HepG2 (cell line): Measurements from ENCODE around the gene BCL2L11. TPM values are rescaled to one million over a fixed set of nuclear protein-coding genes. Genes with fewer than 3 reads are reported as not detected.

Experiments used
- BRF2 ChIP-seq: sonication (generic); formaldehyde crosslinking; IDR thresholded peaks from 2 replicates; pipeline ENCODE4 v1.8.1; 2022; ENCODE audit warnings: mild to moderate bottlenecking, missing genetic modification reagents
- ETV6 ChIP-seq: sonication (generic); formaldehyde crosslinking; conservative IDR thresholded peaks from 2 replicates; pipeline ENCODE4 v1.4.0; 2020; ENCODE audit warnings: missing genetic modification reagents
- IKZF5 ChIP-seq: IDR thresholded peaks from 2 replicates; pipeline ENCODE4 v1.6.1; 2018; ENCODE audit warnings: missing genetic modification reagents, mild to moderate bottlenecking, missing compliant biosample characterization
- NFKBIZ ChIP-seq: IDR thresholded peaks from 2 replicates; pipeline ENCODE4 v1.6.1; 2018; ENCODE audit warnings: missing genetic modification reagents, missing compliant biosample characterization
- PAX8 ChIP-seq: sonication (generic); formaldehyde crosslinking; IDR thresholded peaks from 2 replicates; pipeline ENCODE4 v1.8.0; 2022; ENCODE audit warnings: mild to moderate bottlenecking, missing genetic modification reagents, borderline replicate concordance
- RELA ChIP-seq: sonication (generic); formaldehyde crosslinking; IDR thresholded peaks from 2 replicates; pipeline ENCODE4 v1.4.0; 2020; ENCODE audit warnings: missing genetic modification reagents
- TCF7L2 ChIP-seq: IDR thresholded peaks from 2 replicates; pipeline ENCODE4 v1.6.1; 2011; ENCODE audit warnings: mild to moderate bottlenecking, low read depth, low read length, moderate library complexity
- TEAD3 ChIP-seq: optimal IDR thresholded peaks from 2 replicates; pipeline ENCODE3; 2016; ENCODE audit warnings: borderline replicate concordance
- ZFP1 ChIP-seq: IDR thresholded peaks from 2 replicates; pipeline ENCODE4 v1.6.1; 2016
- ZNF10 ChIP-seq: sonication (generic); formaldehyde crosslinking; IDR thresholded peaks from 2 replicates; pipeline ENCODE4 v1.4.0; 2020; ENCODE audit warnings: mild to moderate bottlenecking, low read depth, missing genetic modification reagents, borderline replicate concordance
- ZNF124 ChIP-seq: sonication (generic); formaldehyde crosslinking; IDR thresholded peaks from 2 replicates; pipeline ENCODE4 v1.4.0; 2020; ENCODE audit warnings: missing genetic modification reagents
- ZNF180 ChIP-seq: sonication (generic); formaldehyde crosslinking; IDR thresholded peaks from 2 replicates; pipeline ENCODE4 v1.4.0; 2020; ENCODE audit warnings: low read depth, missing genetic modification reagents, borderline replicate concordance
- ZNF44 ChIP-seq: sonication (generic); formaldehyde crosslinking; IDR thresholded peaks from 2 replicates; pipeline ENCODE4 v1.5.1; 2020; ENCODE audit warnings: mild to moderate bottlenecking, missing genetic modification reagents
- ZNF513 ChIP-seq: sonication (generic); formaldehyde crosslinking; conservative IDR thresholded peaks from 2 replicates; pipeline ENCODE4 v1.5.0; 2020; ENCODE audit warnings: missing genetic modification reagents
- ZNF746 ChIP-seq: sonication (generic); formaldehyde crosslinking; IDR thresholded peaks from 2 replicates; pipeline ENCODE4 v1.8.0; 2022; ENCODE audit warnings: mild to moderate bottlenecking, missing genetic modification reagents
- polyA plus RNA-seq, 8 experiments: library from polyadenylated mRNA; depleted of rRNA in 3 of 8; stranded (reverse) in 7 of 8; unstranded in 1 of 8; fragments of >200 nt; fragmentation: Illumina TruSeq in 4 of 8; extraction: Trizol in 4 of 8; gene quantifications; 2 replicates each; pipeline versions ENCODE4 v1.2.1 to v1.2.3, GENCODE V29; 2011 to 2016; ENCODE audit warnings: low read depth in 4 of 8, missing spikeins in 1 of 8, mixed read lengths in 1 of 8; ENCODE audit not compliant: insufficient read depth in 1 of 8
- total RNA-seq, 5 experiments: library from RNA; depleted of rRNA; stranded (reverse); fragments of >200 nt; fragmentation: Illumina TruSeq; extraction: Trizol; gene quantifications; 2 replicates each; pipeline ENCODE4 v1.2.3, GENCODE V29; 2016; ENCODE audit warnings: low read depth in 1 of 5
- TF ChIP-seq, protein P1 (sequence below): sonication (generic); formaldehyde crosslinking; IDR thresholded peaks from 2 replicates; pipeline ENCODE4 v1.4.0; 2020; ENCODE audit warnings: missing genetic modification reagents
- TF ChIP-seq, protein P2 (sequence below): sonication (generic); formaldehyde crosslinking; IDR thresholded peaks from 2 replicates; pipeline ENCODE4 v1.5.1; 2020; ENCODE audit warnings: missing genetic modification reagents, mild to moderate bottlenecking, borderline replicate concordance
- TF ChIP-seq, protein P3 (sequence below): sonication (generic); formaldehyde crosslinking; IDR thresholded peaks from 2 replicates; pipeline ENCODE4 v1.9.0; 2021; ENCODE audit warnings: missing genetic modification reagents, mild to moderate bottlenecking, borderline replicate concordance

BCL2L11 gene
- total and polyA plus RNA-seq, 2 of the 13 experiments (the other 11 are each of a cell fraction or from before 2014, with no cell fraction given) = 6.1 to 9.7 TPM

- no peak for TF ChIP-seq ZNF513 (CRISPR knock-in tag)
- no peak for TF ChIP-seq ETV6 (CRISPR knock-in tag)
- no peak for TF ChIP-seq ZNF44
- no peak for TF ChIP-seq NFKBIZ
- TF ChIP-seq ZNF180 (CRISPR knock-in tag) = no peak
- no peak for TF ChIP-seq TCF7L2
- no peak for TF ChIP-seq RELA (CRISPR knock-in tag)
- TF ChIP-seq IKZF5 = no peak
- peak; percentile 9 for TF ChIP-seq TEAD3
- no peak for TF ChIP-seq PAX8 (CRISPR knock-in tag)
- TF ChIP-seq ZFP1 = no peak
- TF ChIP-seq, protein P1, sequence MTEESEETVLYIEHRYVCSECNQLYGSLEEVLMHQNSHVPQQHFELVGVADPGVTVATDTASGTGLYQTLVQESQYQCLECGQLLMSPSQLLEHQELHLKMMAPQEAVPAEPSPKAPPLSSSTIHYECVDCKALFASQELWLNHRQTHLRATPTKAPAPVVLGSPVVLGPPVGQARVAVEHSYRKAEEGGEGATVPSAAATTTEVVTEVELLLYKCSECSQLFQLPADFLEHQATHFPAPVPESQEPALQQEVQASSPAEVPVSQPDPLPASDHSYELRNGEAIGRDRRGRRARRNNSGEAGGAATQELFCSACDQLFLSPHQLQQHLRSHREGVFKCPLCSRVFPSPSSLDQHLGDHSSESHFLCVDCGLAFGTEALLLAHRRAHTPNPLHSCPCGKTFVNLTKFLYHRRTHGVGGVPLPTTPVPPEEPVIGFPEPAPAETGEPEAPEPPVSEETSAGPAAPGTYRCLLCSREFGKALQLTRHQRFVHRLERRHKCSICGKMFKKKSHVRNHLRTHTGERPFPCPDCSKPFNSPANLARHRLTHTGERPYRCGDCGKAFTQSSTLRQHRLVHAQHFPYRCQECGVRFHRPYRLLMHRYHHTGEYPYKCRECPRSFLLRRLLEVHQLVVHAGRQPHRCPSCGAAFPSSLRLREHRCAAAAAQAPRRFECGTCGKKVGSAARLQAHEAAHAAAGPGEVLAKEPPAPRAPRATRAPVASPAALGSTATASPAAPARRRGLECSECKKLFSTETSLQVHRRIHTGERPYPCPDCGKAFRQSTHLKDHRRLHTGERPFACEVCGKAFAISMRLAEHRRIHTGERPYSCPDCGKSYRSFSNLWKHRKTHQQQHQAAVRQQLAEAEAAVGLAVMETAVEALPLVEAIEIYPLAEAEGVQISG (CRISPR knock-in tag) = no peak
- TF ChIP-seq BRF2 (CRISPR knock-in tag) = no peak; the same call in 1 of the 2 replicates
- TF ChIP-seq, protein P2, sequence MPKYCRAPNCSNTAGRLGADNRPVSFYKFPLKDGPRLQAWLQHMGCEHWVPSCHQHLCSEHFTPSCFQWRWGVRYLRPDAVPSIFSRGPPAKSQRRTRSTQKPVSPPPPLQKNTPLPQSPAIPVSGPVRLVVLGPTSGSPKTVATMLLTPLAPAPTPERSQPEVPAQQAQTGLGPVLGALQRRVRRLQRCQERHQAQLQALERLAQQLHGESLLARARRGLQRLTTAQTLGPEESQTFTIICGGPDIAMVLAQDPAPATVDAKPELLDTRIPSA (CRISPR knock-in tag) = no peak
- no peak for TF ChIP-seq ZNF124
- TF ChIP-seq ZNF10 (CRISPR knock-in tag) = no peak
- no peak for TF ChIP-seq ZNF746 (CRISPR knock-in tag)
- TF ChIP-seq, protein P3, sequence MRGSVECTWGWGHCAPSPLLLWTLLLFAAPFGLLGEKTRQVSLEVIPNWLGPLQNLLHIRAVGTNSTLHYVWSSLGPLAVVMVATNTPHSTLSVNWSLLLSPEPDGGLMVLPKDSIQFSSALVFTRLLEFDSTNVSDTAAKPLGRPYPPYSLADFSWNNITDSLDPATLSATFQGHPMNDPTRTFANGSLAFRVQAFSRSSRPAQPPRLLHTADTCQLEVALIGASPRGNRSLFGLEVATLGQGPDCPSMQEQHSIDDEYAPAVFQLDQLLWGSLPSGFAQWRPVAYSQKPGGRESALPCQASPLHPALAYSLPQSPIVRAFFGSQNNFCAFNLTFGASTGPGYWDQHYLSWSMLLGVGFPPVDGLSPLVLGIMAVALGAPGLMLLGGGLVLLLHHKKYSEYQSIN (CRISPR knock-in tag) = no peak
Measured at GRCh38 chr2:111135237-111135909, 14.7 kb downstream of the BCL2L11 start (continued).
